A549 (cell line): Measurements from ENCODE around the gene OLR1. TPM values are rescaled to one million over a fixed set of nuclear protein-coding genes. Genes with fewer than 3 reads are reported as not detected.

Experiments
- ATAC-seq, 2 experiments: fragments of 200-7000 bp in 1 of 2; fragments of >200 bp in 1 of 2; cut with Nextera tagmentation in 1 of 2; cut with Tn5 transposase in 1 of 2; 3 replicates each; pipeline versions ENCODE4 v1.8.0 to v1.9.1; 2018 to 2020; ENCODE audit warnings: mild to moderate bottlenecking in 1 of 2, moderate library complexity in 1 of 2
- CTCF ChIA-PET: fragments of 300-600 bp; sonication (Branson Sonifier 250); formaldehyde crosslinking; extraction: SDS; loops from one replicate; lab custom pipeline; 2021; ENCODE audit warnings: antibody characterized with exemption, inconsistent platforms; lab: Yijun Ruan, JAX
- POLR2A ChIA-PET: fragments of 350-600 bp; formaldehyde crosslinking; extraction: SDS; loops from one replicate; lab custom pipeline; 2021; ENCODE audit warnings: antibody characterized with exemption, inconsistent platforms; lab: Yijun Ruan, JAX
- DNase-seq, 2 experiments: peaks; one replicate each; pipeline versions ENCODE4 v3.0.0 to v3.0.0-alpha.2; 2011 to 2016; ENCODE audit warnings: low read depth in 1 of 2, low spot score in 1 of 2
- FAIRE-seq: peaks from 2 replicates; lab custom pipeline; 2011; peaks lifted over from hg19 to GRCh38; lab: Jason Lieb, UNC
- H3K27ac ChIP-seq, 2 experiments: fragments of >200 bp; sonication (Bioruptor Twin); formaldehyde crosslinking; 3 replicates each; pipeline ENCODE4 v1.5.1; 2016 to 2017
- H3K4me1 ChIP-seq: fragments of >200 bp; sonication (Bioruptor Twin); formaldehyde crosslinking; 3 replicates; pipeline ENCODE4 v1.6.1; 2016
- H3K4me2 ChIP-seq: fragments of >200 bp; sonication (Bioruptor Twin); formaldehyde crosslinking; 3 replicates; pipeline ENCODE4 v1.6.1; 2016
- H3K4me3 ChIP-seq: fragments of >200 bp; sonication (Bioruptor Twin); formaldehyde crosslinking; 3 replicates; pipeline ENCODE4 v1.5.1; 2016
- H3K9me3 ChIP-seq: fragments of >200 bp; sonication (Bioruptor Twin); formaldehyde crosslinking; 3 replicates; pipeline ENCODE4 v1.6.1; 2016
- CBX2 ChIP-seq: fragments of 200-600 bp; sonication (generic); IDR thresholded peaks from 2 replicates; pipeline ENCODE4 v1.6.1; 2016; ENCODE audit warnings: low read depth, mild to moderate bottlenecking, borderline replicate concordance
- CBX8 ChIP-seq: fragments of 200-600 bp; sonication (generic); IDR thresholded peaks from 2 replicates; pipeline ENCODE4 v1.6.1; 2016
- CHD4 ChIP-seq: fragments of 200-600 bp; sonication (generic); IDR thresholded peaks from 2 replicates; pipeline ENCODE4 v1.6.1; 2016; ENCODE audit warnings: antibody characterized with exemption, mild to moderate bottlenecking, borderline replicate concordance
- CTCF ChIP-seq: fragments of >200 bp; sonication (Bioruptor Twin); formaldehyde crosslinking; IDR thresholded peaks from 3 replicates; pipeline ENCODE4 v1.5.1; 2016
- EHF ChIP-seq: fragments of 250-450 bp; sonication (Bioruptor Pico); IDR thresholded peaks from 2 replicates; pipeline ENCODE4 v1.5.0; 2020; ENCODE audit warnings: mild to moderate bottlenecking
- EP300 ChIP-seq, 2 experiments: fragments of >200 bp; sonication (Bioruptor Twin); formaldehyde crosslinking; IDR thresholded peaks; 2 replicates in 1 of 2; 3 replicates in 1 of 2; pipeline ENCODE4 v1.6.1; 2016 to 2017
- ESRRA ChIP-seq: fragments of 150-350 bp; IDR thresholded peaks from 2 replicates; pipeline ENCODE4 v1.6.1; 2014; ENCODE audit warnings: mild to moderate bottlenecking, low read length, borderline replicate concordance
- FOSB ChIP-seq: fragments of 250-450 bp; sonication (Bioruptor Pico); IDR thresholded peaks from 2 replicates; pipeline ENCODE4 v1.5.0; 2020; ENCODE audit warnings: mild to moderate bottlenecking, moderate library complexity
- FOSL2 ChIP-seq, 2 experiments: fragments of 450-650 bp in 1 of 2; fragments of >200 bp in 1 of 2; sonication (Bioruptor Twin) in 1 of 2; formaldehyde crosslinking; IDR thresholded peaks; 2 replicates each; pipeline versions ENCODE4 v1.5.0 to v1.6.1; 2016 to 2020; ENCODE audit warnings: mild to moderate bottlenecking in 1 of 2, moderate library complexity in 1 of 2
- HMGXB4 ChIP-seq: fragments of 250-450 bp; sonication (Bioruptor Pico); IDR thresholded peaks from 2 replicates; pipeline ENCODE4 v1.5.0; 2021; ENCODE audit warnings: mild to moderate bottlenecking, moderate library complexity, borderline replicate concordance
- HOXA7 ChIP-seq: fragments of 250-450 bp; sonication (Bioruptor Pico); IDR thresholded peaks from 2 replicates; pipeline ENCODE4 v1.5.0; 2020; ENCODE audit warnings: mild to moderate bottlenecking, moderate library complexity
- HOXB13 ChIP-seq: fragments of 250-450 bp; sonication (Bioruptor Pico); IDR thresholded peaks from 2 replicates; pipeline ENCODE4 v1.5.0; 2020; ENCODE audit warnings: low read depth, mild to moderate bottlenecking, moderate library complexity
- JUN ChIP-seq, 2 experiments: fragments of >200 bp; sonication (Bioruptor Twin); formaldehyde crosslinking; IDR thresholded peaks; 2 replicates in 1 of 2; 3 replicates in 1 of 2; pipeline ENCODE4 v1.6.1; 2016 to 2017
- JUNB ChIP-seq: fragments of >200 bp; sonication (Bioruptor Twin); formaldehyde crosslinking; IDR thresholded peaks from 2 replicates; pipeline ENCODE4 v1.6.1; 2016
- KDM1A ChIP-seq: fragments of 200-600 bp; sonication (generic); IDR thresholded peaks from 2 replicates; pipeline ENCODE4 v1.6.1; 2016; ENCODE audit warnings: low read depth, mild to moderate bottlenecking
- MAFK ChIP-seq: fragments of 450-650 bp; IDR thresholded peaks from 2 replicates; pipeline ENCODE4 v1.6.1; 2014; ENCODE audit not compliant: partially characterized antibody
- MAZ ChIP-seq: fragments of 150-350 bp; IDR thresholded peaks from 2 replicates; pipeline ENCODE4 v1.6.1; 2014; ENCODE audit warnings: antibody characterized with exemption, low read depth, low read length, borderline replicate concordance
- NPAS2 ChIP-seq: fragments of 250-450 bp; sonication (Bioruptor Pico); IDR thresholded peaks from 2 replicates; pipeline ENCODE4 v1.8.0; 2022; ENCODE audit warnings: mild to moderate bottlenecking, moderate library complexity, borderline replicate concordance
- POLR2A ChIP-seq: IDR thresholded peaks from 2 replicates; pipeline ENCODE4 v1.6.1; 2012; ENCODE audit warnings: mild to moderate bottlenecking, low read length
- RAD21 ChIP-seq, 2 experiments: fragments of >200 bp in 1 of 2; sonication (Bioruptor Twin) in 1 of 2; formaldehyde crosslinking in 1 of 2; IDR thresholded peaks in 1 of 2; conservative IDR thresholded peaks in 1 of 2; 2 replicates in 1 of 2; 3 replicates in 1 of 2; pipeline ENCODE4 v1.6.1; 2012 to 2018; ENCODE audit warnings: inconsistent platforms in 1 of 2
- RARB ChIP-seq: fragments of 250-450 bp; sonication (Bioruptor Pico); IDR thresholded peaks from 2 replicates; pipeline ENCODE4 v1.8.0; 2021; ENCODE audit warnings: mild to moderate bottlenecking, moderate library complexity
- RCOR1 ChIP-seq: fragments of 150-350 bp; IDR thresholded peaks from 2 replicates; pipeline ENCODE4 v1.6.1; 2014; ENCODE audit warnings: antibody characterized with exemption, low read length, low read depth
- SREBF2 ChIP-seq: fragments of 450-650 bp; IDR thresholded peaks from 2 replicates; pipeline ENCODE4 v1.6.1; 2014; ENCODE audit warnings: mild to moderate bottlenecking, moderate library complexity
- TFCP2L1 ChIP-seq: fragments of 250-450 bp; sonication (Bioruptor Pico); IDR thresholded peaks from 2 replicates; pipeline ENCODE4 v1.5.0; 2021; ENCODE audit warnings: mild to moderate bottlenecking
- TP53 ChIP-seq: fragments of 250-450 bp; sonication (Bioruptor Pico); IDR thresholded peaks from 2 replicates; pipeline ENCODE4 v1.5.0; 2021; ENCODE audit warnings: mild to moderate bottlenecking, moderate library complexity
- ZC3H11A ChIP-seq: fragments of 450-650 bp; IDR thresholded peaks from 2 replicates; pipeline ENCODE4 v1.6.1; 2014; ENCODE audit warnings: antibody characterized with exemption, mild to moderate bottlenecking
- ZNF302 ChIP-seq: fragments of 250-450 bp; sonication (Bioruptor Pico); IDR thresholded peaks from 2 replicates; pipeline ENCODE4 v1.9.0; 2021; ENCODE audit warnings: inconsistent platforms, mild to moderate bottlenecking, moderate library complexity
- WGBS: methylation state at CpG from one replicate; pipeline ENCODE4 v1.1.6; 2017; ENCODE audit errors: missing lambda C conversion rate; 5-methylcytosine and 5-hydroxymethylcytosine counted together
- polyA plus RNA-seq, 4 experiments: library from polyadenylated mRNA; depleted of rRNA in 3 of 4; stranded (reverse); fragments of >200 nt; fragmentation: RNase III in 1 of 4; extraction: RNeasy Plus Mini Kit Qiagen cat#74134 plus additional on column Dnase treatment in 1 of 4; gene quantifications; 2 replicates in 3 of 4; 3 replicates in 1 of 4; pipeline ENCODE4 v1.2.3, GENCODE V29; 2011 to 2017
- TF ChIP-seq, protein P1 (sequence below): IDR thresholded peaks from 2 replicates; pipeline ENCODE4 v1.6.1; 2012; ENCODE audit warnings: low read depth, borderline replicate concordance

OLR1 gene
- polyA plus RNA-seq, 2 of the 4 experiments (the other 2 are of a cell fraction), result 0.59 to 0.92 TPM

DNA sequence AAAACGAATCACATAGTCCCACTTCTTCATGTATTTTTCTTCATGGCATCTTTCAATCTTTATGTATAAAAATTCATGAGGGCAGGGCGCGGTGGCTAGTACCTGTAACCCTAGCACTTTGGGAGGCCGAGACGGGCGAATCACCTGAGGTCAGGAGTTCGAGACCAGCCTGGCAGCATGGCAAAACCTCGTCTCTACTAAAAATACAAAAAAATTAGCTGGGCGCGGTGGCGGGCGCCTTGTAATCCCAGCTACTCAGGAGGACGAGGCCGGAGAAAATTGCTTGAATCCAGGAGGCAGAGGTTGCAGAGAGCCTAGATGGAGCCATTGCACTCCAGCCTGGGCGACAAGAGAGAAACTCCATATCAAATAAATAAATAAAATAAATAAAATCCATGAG lies 38.3 kb upstream of the OLR1 start:
- Histone ChIP-seq H3K4me1 (peaks cover 16% of the 10 kb centered on the region), H3K27ac (no peak overlapping the region), H3K4me2 (no peak overlapping the region), H3K4me3 (no peak overlapping the region), H3K9me3 (no peaks in the 10 kb centered on the region)
- TF ChIP-seq ZC3H11A (no peak), CBX2 (no peak), NPAS2 (CRISPR knock-in tag) (no peak), JUN (IDR thresholded peaks at IDR 0.05) (no peak), RAD21 (conservative IDR thresholded peaks at IDR 0.05 in 1 of 2, IDR thresholded peaks at IDR 0.05 in 1 of 2) (no peak), JUNB (no peak), TP53 (CRISPR knock-in tag) (no peak), FOSL2 (IDR thresholded peaks at IDR 0.05) (no peak), FOSL2 (CRISPR knock-in tag; IDR thresholded peaks at IDR 0.05) (no peak), POLR2A (no peak), SREBF2 (no peak), KDM1A (no peak), HOXA7 (no peak), MAZ (no peak), EP300 (IDR thresholded peaks at IDR 0.05) (no peak), HMGXB4 (CRISPR knock-in tag) (no peak), CHD4 (no peak), FOSB (CRISPR knock-in tag) (no peak)
- TF ChIP-seq, protein P1, sequence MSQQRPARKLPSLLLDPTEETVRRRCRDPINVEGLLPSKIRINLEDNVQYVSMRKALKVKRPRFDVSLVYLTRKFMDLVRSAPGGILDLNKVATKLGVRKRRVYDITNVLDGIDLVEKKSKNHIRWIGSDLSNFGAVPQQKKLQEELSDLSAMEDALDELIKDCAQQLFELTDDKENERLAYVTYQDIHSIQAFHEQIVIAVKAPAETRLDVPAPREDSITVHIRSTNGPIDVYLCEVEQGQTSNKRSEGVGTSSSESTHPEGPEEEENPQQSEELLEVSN, result no peak
- ChIA-PET POLR2A (no interaction called here), CTCF (interaction anchor here (0.8 to 1.0 kb wide), 2 partner anchors 10 to 16 kb away, joined by 3 read pairs; no protein-coding TSS in a partner anchor)
- ATAC-seq, result no peak
- no peak for FAIRE-seq
- no peak for DNase-seq
- 93% methylated on average over 15 of the region's 15 CpGs for WGBS

- H3K27ac ChIP-seq, result no peak overlapping the region
- WGBS, result 34% methylated on average over 2 of the region's 2 CpGs
- ChIA-PET CTCF (interaction anchor here (1.1 to 2.5 kb wide), 2 partner anchors 17 to 54 kb away, joined by 3 to 14 read pairs; no protein-coding TSS in a partner anchor), POLR2A (no interaction called here)
- ATAC-seq (no peak), FAIRE-seq (no peak), DNase-seq (no peak)
- no peak overlapping the region for H3K4me2 ChIP-seq
- no peaks in the 10 kb centered on the region for H3K9me3 ChIP-seq
- H3K4me3 ChIP-seq, result no peak overlapping the region
- 0 out of 3 replicates have a peak, but pooled peaks cover 6% of the 10 kb centered on the region for H3K4me1 ChIP-seq
- no peak for TF ChIP-seq EHF (CRISPR knock-in tag)
- TF ChIP-seq ESRRA, result no peak
- TF ChIP-seq MAFK, result no peak
- no peak for TF ChIP-seq CBX8
- TF ChIP-seq ZNF302 (CRISPR knock-in tag), result no peak
- TF ChIP-seq HOXB13 (CRISPR knock-in tag), result no peak
- TF ChIP-seq HOXA7, result no peak
- no peak for TF ChIP-seq RAD21 (conservative IDR thresholded peaks at IDR 0.05 in 1 of 2, IDR thresholded peaks at IDR 0.05 in 1 of 2)
- no peak for TF ChIP-seq EP300 (IDR thresholded peaks at IDR 0.05)
- TF ChIP-seq CBX2, result no peak
- TF ChIP-seq RARB (CRISPR knock-in tag), result no peak
- no peak for TF ChIP-seq CHD4
- TF ChIP-seq RCOR1, result no peak
- no peak for TF ChIP-seq TFCP2L1 (CRISPR knock-in tag)
- no peak for TF ChIP-seq CTCF
- no peak for TF ChIP-seq MAZ
Measured at GRCh38 chr12:10207136-10207535, 35.2 kb upstream of the OLR1 start.
